Motor neuron (in vitro differentiated cells): ENCODE results near the gene CLEC11A. TPM values are rescaled to one million over a fixed set of nuclear protein-coding genes. Genes with fewer than 3 reads are reported as not detected.

Experiments used
- ATAC-seq, 8 experiments: fragments of 200-7000 bp; cut with Tn5 transposase; replicated peaks in 6 of 8; 2 replicates each; pipeline ENCODE4 v1.8.0; 2021; ENCODE audit warnings: mild to moderate bottlenecking in 8 of 8, moderate library complexity in 8 of 8
- H3K27ac ChIP-seq, 2 donors: fragments of 250-450 bp; sonication (Bioruptor Pico); 2 replicates each; pipeline ENCODE4 v1.9.0; 2021; ENCODE audit warnings: antibody characterized with exemption in 2 of 2, mild to moderate bottlenecking in 2 of 2, moderate library complexity in 1 of 2
- H3K4me1 ChIP-seq, 2 donors: fragments of 250-450 bp; sonication (Bioruptor Pico); replicated peaks in 1 of 2; 2 replicates each; pipeline ENCODE4 v1.6.1; 2021; ENCODE audit warnings: antibody characterized with exemption in 2 of 2, mild to moderate bottlenecking in 2 of 2, moderate library complexity in 1 of 2
- H3K4me3 ChIP-seq, 5 donors: fragments of 250-450 bp; sonication (Bioruptor Pico); 2 replicates each; pipeline ENCODE4 v1.9.0; 2021; ENCODE audit warnings: antibody characterized with exemption in 5 of 5, mild to moderate bottlenecking in 5 of 5, moderate library complexity in 4 of 5
- WGBS, 10 experiments: fragments of 450-650 bp; shearing (Covaris generic); methylation state at CpG; one replicate each; pipeline ENCODE4 v1.0.0; 2022; 5-methylcytosine and 5-hydroxymethylcytosine counted together
- in situ Hi-C, 9 experiments: fragments of 400-800 bp; cut with MboI; loops; one replicate each; pipeline ENCODE4 v1.15.0; 2021; ENCODE audit warnings: low sequenced_read_pairs in 9 of 9, low pct_unique_long_range_greater_than_20kb in 2 of 9; ENCODE audit not compliant: unreplicated experiment in 9 of 9
- total RNA-seq, 8 experiments: library from RNA; unstranded; fragments of 300-600 nt; gene quantifications; 2 replicates each; pipeline versions ENCODE4 v1.2.3 to v1.2.4, GENCODE V29; 2022

Gene CLEC11A
- total RNA-seq, 8 experiments from 2014 or later: 1.8 to 42.0 (median 6.9) TPM

DNA sequence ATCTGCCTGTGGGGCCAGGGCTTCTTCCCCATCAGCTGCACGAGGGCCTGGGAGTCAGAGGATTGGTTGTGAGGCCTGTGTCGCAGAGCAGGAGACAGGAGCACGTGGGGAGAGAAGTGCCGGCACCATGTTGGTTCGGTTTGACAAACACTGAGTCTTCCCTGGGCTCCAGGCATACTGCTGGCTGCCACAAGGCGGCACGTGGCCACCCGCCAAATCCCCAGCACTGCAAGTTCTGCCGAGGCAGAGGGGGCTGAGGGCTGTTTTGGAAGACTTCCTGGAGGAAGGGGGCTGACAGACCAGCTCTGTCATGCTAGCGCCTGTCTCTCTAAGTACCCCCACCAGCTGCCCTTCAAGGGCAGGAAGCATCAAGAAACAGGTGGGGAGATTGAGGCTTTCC lies 13.1 kb upstream of the CLEC11A start:
- H3K4me3 ChIP-seq: no peak overlapping the region
- WGBS, 10 experiments: 20 to 44% methylated on average over 1 to 6 of the region's 10 CpGs; no CpG with 5 or more reads in 8 of the 10 experiments
- in situ Hi-C loops: no loop called here
- no peak for ATAC-seq
- H3K4me1 ChIP-seq: no peaks in the 10 kb centered on the region
- no peak overlapping the region for H3K27ac ChIP-seq

DNA sequence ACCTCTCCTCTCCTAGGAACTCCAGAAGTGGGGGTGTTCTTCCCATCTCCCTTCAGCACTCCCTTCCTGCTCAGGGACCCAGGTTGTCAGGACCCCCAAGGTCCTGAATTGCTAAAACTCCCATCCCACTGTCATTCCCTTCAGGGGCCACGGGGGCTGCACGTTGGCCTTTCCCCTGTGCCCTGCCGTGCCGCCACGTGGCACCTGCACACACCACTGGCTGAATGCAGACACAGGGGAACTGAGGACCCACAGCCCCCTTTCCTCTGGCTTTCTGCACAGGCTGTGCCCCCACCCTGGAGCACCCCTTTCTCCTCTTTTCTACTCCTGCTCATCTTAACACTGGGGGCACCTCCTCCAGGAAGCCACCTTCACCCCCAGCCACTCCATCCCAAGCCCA lies 12.6 kb upstream of the CLEC11A start:
- ATAC-seq: no peak
- Histone ChIP-seq H3K4me1 (no peaks in the 10 kb centered on the region), H3K27ac (no peak overlapping the region), H3K4me3 (no peak overlapping the region)
- WGBS, 10 experiments: 70 to 80% methylated on average over 2 to 4 of the region's 5 CpGs; no CpG with 5 or more reads in 8 of the 10 experiments
- in situ Hi-C loops: no loop called here

DNA sequence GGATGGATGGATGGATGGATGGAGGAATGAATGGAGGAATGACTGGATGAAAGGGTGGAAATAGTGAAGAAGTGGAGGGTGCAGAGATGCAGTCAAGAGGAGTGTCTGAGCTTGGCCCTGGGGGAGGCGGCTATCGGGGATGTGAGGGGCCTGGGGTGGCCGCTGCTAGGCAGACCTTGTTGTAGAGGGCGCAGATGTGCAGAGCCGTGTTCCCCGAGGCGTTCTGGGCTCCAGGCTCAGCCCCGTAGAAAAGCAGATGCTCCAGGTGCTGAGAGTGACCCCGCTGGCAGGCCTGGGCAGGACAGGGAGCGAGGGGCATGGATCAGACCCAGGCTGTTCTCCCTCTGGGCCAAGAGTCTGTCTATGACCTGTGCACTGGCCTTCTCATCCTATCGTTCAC lies 12.0 kb upstream of the CLEC11A start:
- no peak overlapping the region for H3K27ac ChIP-seq
- no peak for ATAC-seq
- in situ Hi-C loops: no loop called here
- WGBS, 10 experiments: 30 to 60% methylated on average over 1 to 2 of the region's 11 CpGs; no CpG with 5 or more reads in 8 of the 10 experiments
- no peaks in the 10 kb centered on the region for H3K4me1 ChIP-seq
- no peak overlapping the region for H3K4me3 ChIP-seq

DNA sequence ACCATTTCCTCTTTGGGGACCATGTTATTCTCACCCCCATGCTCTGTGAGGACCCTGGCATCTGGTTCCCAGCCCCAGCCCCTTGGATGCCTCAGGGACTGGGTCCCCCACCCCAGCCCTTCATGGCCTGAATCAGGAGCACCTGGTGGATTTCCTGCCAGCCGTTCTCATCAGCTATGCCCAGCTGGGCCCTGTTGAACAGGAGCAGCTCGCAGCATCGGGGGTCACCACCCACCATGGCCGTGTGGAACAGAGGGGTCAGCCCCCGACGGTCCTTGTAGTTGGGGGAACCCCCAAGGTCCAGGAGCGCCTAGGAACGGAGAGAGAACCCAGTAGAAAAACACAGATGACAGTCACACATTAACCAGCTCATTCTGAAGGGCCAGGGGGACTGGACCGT lies 11.4 kb upstream of the CLEC11A start:
- in situ Hi-C loops: no loop called here
- no peak overlapping the region for H3K27ac ChIP-seq
- no peak overlapping the region for H3K4me3 ChIP-seq
- ATAC-seq: no peak
- 79% methylated on average over 6 of the region's 9 CpGs; no CpG with 5 or more reads in 9 of the 10 experiments for WGBS, 10 experiments
- H3K4me1 ChIP-seq: no peaks in the 10 kb centered on the region

DNA sequence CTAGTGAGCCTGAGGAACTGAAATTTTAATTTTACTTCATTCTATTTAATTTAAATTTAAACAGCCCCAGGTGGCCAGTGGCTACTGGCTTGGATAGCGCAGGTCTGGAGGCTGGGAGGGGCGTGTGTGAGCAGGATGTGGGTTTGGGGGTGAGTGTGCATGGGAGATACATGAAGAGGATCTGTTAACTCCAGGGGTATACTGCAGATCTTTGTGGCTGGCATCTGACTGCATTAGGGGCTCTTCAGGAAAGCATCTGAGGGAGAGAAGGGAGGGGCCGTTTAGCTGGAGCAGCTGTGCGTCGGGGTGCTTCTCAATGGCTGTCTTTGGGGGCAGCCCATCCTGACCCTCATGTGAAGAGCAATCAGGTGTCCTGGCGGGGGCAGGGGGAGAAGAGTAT lies 10.3 kb upstream of the CLEC11A start:
- H3K4me1 ChIP-seq: peaks cover 4% of the 10 kb centered on the region in 2 donors
- in situ Hi-C loops: no loop called here
- ATAC-seq: no peak
- H3K4me3 ChIP-seq: no peak overlapping the region
- WGBS, 10 experiments: 74 to 100% (median 91%) methylated on average over 2 to 5 of the region's 6 CpGs; no CpG with 5 or more reads in 6 of the 10 experiments
- H3K27ac ChIP-seq: no peak overlapping the region

DNA sequence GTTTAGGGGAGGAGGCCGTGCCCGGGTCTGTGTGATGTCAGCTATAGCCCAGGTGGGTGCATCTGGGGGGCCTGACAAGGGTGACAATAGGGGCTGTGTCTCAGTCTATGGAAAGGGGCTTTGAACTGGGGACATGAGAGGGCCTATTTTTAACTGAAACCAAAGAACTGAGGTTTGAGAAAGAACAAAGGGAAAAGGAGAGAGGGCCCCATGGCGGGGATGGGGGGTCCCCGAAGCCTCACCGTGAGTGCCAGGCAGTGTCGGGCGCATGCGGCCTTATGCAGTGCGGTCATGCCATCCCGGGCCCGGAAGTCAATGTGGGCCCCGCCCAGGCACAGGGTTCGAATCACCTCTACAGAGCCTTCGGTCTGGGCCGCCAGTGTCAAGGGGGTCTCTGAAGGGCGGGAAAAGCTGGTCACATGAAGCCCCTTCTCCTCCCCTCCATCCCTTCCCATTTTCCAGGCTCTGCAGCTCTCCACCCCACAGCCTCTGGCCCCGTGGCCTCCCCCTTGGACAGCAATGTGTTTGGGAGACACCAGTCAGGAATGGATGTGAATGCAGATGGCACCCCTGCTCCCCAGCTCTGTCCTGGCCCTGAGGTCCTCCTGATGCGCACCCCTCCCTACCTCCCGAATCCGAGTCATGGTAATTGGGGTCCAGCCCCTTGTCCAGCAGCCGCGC lies 9.5 kb upstream of the CLEC11A start:
- in situ Hi-C loops: no loop called here
- H3K4me1 ChIP-seq: peaks cover 6 to 9% of the 10 kb centered on the region in 2 donors
- H3K4me3 ChIP-seq: no peak overlapping the region
- WGBS, 10 experiments: 60 to 100% (median 94%) methylated on average over 1 to 7 of the region's 22 CpGs; no CpG with 5 or more reads in 4 of the 10 experiments
- no peak for ATAC-seq
- H3K27ac ChIP-seq: no peak overlapping the region

DNA sequence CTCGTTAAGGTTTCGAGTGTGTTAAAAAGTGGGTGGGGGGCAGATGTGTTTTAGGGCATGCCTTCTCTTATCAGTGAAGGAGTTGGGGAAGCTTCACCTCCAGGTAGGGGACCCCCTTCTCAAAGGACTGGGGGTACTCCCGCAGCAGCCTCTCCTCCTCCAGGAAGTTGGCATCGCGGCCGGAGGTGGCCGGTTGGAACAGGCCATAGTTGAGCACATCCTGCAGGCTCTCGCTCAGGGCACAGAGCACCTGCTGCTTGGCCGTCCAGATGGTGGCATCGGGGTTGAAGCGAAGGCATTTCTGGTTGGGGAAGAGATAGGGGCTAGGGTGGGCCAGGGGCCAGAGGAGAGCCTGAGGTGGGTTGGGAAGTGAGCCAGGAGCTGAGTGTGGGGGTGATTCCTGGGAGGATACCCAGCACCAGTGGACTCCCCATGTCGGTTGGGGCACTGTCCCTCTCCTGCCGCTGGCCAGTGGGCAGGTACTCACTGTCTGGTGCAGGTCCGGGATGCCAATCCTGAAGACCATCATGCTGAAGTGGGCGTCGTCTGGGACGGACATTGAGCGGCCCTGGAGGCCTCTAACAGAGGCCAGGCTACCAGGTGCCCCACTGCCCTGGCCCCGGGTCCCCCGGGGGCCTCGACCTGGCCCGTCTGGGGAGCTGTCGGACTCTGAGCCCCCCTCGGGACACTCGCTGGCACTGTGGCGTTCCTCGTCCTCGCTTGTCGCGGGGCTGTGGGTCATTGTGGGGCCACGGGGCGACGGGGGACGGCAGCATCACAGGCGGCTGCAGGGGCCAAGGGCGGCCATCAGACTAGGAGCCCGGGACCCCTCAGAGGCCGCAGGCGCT lies 6.8 kb upstream of the CLEC11A start:
- in situ Hi-C loops: no loop called here
- Histone ChIP-seq H3K4me1 (peaks cover 13% of the 10 kb centered on the region in 2 donors), H3K27ac (no peak overlapping the region), H3K4me3 (no peak overlapping the region)
- ATAC-seq: no peak
- 70 to 100% (median 88%) methylated on average over 1 to 8 of the region's 39 CpGs; no CpG with 5 or more reads in 3 of the 10 experiments for WGBS, 10 experiments

DNA sequence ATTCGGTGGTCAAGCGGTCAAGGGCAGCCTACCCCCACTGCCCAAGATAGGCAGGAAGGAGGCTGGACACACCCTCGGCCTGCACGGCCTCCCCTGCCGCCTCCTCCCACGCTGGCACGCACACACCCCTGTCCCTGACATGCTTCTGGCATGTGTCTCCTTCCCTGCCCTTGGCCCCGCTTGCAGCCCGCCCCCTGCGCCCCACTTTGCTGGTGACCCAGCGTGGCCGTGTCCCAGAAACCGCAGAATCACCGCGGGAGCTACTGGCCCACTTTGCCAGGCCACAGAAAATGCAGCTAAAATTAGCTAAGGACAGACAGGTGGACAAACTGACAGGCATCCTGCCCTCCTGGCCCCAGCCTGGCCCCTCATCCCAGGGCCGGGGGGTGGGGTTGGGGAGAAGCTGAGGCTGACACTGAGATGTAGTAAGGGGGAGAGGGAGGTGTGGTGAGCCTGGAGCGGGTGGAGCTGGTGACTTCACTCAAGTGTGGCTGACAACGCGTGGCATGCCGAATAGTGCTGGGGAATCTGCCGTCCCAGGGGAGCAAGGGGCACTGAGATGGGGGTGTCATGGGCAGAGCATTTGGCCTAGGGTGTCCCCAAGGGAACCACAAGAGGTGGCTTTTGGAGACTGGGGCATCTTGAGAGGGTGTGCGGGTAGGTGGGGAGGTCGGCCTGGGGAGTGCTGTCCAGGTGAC lies 6.0 kb upstream of the CLEC11A start:
- H3K4me1 ChIP-seq: peaks cover 17 to 19% of the 10 kb centered on the region in 2 donors
- H3K4me3 ChIP-seq: peak overlapping the region in 1 of 5 donors; percentile 69
- in situ Hi-C loops: no loop called here
- H3K27ac ChIP-seq: no peak overlapping the region
- WGBS, 10 experiments: 90% methylated on average over 2 of the region's 23 CpGs; no CpG with 5 or more reads in 9 of the 10 experiments
- no peak for ATAC-seq

DNA sequence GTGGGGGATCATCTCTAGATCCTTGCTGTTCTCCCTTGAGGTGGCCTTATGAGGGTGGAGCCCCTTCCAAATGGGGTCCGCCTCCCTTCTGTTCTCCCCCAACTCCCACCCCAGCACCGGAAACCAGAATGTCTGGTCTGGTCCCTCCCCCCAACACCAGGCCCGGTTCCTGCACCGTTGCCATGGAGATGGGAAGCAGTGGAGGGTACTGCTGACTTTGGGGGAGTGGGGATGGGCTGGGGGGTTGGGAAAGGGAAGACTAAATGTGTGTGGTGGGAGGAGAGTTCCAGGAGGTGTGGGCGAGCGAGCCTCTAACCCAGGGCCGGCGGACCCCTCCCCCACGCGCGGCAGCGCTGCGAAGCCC lies 5.3 kb upstream of the CLEC11A start:
- Histone ChIP-seq H3K4me1 (peaks cover 22 to 25% of the 10 kb centered on the region in 2 donors), H3K27ac (no peak overlapping the region), H3K4me3 (peak overlapping the region; percentile 45 to 86 (median 56))
- WGBS, 10 experiments: no CpG with 5 or more reads among the region's 13 CpGs
- ATAC-seq: no peak
- in situ Hi-C loops: no loop called here

DNA sequence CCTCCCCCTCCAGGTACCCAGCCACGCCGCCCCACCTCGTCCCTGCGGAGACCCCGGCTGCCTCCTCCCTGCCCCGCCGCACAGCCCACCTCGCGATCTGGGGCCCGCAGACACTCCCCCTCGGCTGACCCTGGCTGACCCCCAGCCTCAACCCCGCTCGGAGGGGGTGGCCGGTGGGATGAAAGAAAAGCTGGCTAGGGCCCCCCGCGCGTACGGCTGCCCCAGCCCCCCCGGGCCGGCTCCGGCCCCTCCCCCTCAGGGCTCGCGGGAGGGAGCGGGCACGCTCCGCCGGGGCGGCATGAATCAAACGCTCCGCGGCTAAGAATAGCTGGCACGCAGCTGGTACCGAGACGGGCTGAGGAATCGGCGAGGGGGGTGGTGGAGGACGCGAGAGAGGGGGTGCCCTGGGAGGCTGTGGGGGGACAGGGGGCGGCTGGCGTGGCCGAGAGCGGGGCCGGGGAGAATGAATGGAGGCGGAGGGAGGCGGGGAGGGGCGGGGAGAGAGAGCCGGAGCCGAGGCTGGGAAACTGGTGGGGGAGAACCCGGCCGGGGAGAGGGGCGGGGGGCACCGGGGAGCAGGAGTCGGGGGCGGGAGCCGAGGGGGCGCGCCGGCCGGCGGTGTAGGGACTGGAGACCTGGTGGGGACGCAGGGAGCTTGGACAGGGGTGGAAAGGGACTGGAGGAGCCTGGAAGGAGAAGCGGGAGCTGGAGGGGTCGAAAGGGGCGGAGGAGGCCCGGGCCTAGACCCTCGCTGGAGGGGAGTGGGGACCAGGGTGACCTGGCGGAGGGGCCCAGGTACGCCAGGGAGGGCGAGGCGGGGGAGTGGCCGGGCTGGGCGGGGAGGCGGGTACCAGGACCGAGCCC lies 4.7 kb upstream of the CLEC11A start:
- Histone ChIP-seq H3K27ac (peak overlapping the region; percentile 53 to 64), H3K4me3 (peak overlapping the region; percentile 45 to 86 (median 56)), H3K4me1 (peaks cover 28 to 31% of the 10 kb centered on the region in 2 donors)
- WGBS, 10 experiments: no CpG with 5 or more reads among the region's 74 CpGs
- peak in 5 of 8 experiments; percentile 31 to 54 (median 46) for ATAC-seq
- in situ Hi-C loops: no loop called here

DNA sequence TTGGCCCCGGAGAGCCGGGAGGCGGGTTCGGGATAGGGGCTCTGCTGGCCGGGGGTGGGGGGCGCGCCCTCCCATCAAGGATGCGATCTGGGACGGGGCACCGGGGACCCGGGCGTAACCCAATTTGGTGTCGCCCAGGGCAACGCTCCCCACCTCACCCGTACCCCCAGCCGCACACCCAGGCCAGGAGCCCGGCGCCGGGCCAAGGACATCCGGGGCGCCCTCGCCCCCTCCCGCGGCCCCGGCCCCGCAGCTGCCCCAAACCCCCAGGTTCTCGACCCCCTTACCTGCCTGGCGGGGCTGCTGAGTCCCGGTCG lies 4.1 kb upstream of the CLEC11A start:
- H3K4me3 ChIP-seq: peak overlapping the region; percentile 45 to 86 (median 56)
- ATAC-seq: peak in 4 of 8 experiments; percentile 1 to 5 (median 2)
- in situ Hi-C loops: no loop called here
- H3K27ac ChIP-seq: peak overlapping the region; percentile 53 to 64
- no CpG with 5 or more reads among the region's 30 CpGs for WGBS, 10 experiments
- peaks cover 34 to 37% of the 10 kb centered on the region in 2 donors for H3K4me1 ChIP-seq

DNA sequence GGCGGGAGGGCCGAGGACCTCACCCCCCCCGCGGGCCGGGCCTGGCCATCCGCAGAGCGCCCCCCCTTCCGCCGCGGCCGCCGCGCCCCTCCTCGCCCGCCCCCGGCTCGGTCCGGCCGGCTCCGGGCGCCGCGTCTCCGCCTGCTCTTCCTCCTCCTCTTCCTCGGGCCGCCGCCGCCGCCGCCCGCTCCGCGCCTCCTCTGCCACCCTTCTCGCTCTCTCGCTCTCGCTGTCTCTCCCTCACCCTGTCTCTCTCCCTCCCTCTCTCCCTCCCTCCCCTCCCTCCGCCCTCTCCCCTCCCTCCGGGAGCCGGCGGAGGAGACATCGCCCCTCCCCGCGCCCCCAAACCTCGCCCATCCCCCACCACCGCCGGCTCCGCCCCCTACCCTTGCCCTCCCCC lies 3.6 kb upstream of the CLEC11A start, which contains the start of gene SHANK1:
Gene SHANK1 (minus strand): TSS at position 237 of the 400 bp plus-strand sequence. CDS start 2,883 bp downstream, outside the sequence.
- in situ Hi-C loops: no loop called here
- Histone ChIP-seq H3K4me1 (peaks cover 37 to 39% of the 10 kb centered on the region in 2 donors), H3K27ac (peak within 1 kb of the TSS; percentile 53 to 64), H3K4me3 (peak within 1 kb of the TSS; percentile 45 to 86 (median 56))
- no CpG with 5 or more reads among the region's 47 CpGs for WGBS, 10 experiments
- peak in 5 of 8 experiments; percentile 5 to 19 (median 12) for ATAC-seq
